HG03108 (cell line): ENCODE data around the gene RAB7B.
"Not testable (repeated sequence)": the region's sequence is repeated elsewhere in the genome, so short reads cannot be mapped to it uniquely, and the experiment has no call there.

Source experiments
- ATAC-seq: cut with Tn5 transposase; IDR thresholded peaks from one replicate; pipeline ENCODE4 v1.9.1; 2021; ENCODE audit warnings: moderate library complexity; ENCODE audit not compliant: unreplicated experiment

The RAB7B gene, protein sequence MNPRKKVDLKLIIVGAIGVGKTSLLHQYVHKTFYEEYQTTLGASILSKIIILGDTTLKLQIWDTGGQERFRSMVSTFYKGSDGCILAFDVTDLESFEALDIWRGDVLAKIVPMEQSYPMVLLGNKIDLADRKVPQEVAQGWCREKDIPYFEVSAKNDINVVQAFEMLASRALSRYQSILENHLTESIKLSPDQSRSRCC

DNA sequence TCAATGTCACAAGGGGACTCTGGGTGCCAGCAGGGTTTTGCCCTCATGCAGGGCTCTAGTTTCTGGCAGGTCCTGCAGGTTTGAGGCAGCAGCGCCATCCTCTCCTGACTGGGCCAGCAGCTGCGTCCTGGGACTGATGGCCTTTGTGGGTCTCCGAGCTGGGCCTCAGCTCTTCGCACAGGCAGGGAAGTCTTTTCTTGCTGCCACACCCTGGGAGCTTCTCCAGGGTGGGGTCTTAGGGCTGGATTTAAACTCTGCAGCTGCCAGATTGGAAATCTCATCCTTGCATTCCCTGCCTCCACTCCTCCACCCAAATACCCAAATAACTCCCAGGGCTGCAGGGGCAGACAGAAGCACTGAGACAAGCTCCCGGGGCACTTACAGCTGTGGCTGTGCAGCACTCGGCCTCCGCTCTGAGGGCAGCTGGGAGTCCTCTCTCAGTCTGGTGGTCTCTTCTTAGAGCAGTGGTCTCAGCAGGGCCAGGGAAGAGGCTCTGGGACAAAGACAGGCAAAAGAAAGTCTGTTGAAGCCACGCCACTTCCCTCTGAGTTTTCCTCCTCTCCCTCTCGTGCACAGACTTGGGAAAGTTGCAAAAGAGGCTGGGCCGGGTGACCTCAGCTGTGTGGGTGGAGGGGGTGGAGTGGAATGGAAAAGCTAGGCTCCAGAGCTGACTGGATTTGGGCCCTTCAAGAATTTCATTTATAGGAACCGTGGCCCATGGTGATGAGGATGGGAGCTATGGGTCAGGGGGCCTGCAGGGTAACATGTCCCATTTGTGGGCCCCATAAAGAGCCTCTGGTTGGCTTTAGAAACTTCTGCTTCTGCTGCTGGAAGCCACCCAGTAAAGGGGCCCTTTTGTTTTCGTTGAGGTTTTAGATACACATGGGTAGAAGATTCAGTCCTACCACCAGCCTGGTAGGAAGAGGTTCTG, at the start of gene RAB7B:
RAB7B (minus strand) TSS at position 525 of the 931 bp plus-strand sequence. CDS start 9,260 bp downstream, outside the sequence.
- no peak for ATAC-seq

DNA sequence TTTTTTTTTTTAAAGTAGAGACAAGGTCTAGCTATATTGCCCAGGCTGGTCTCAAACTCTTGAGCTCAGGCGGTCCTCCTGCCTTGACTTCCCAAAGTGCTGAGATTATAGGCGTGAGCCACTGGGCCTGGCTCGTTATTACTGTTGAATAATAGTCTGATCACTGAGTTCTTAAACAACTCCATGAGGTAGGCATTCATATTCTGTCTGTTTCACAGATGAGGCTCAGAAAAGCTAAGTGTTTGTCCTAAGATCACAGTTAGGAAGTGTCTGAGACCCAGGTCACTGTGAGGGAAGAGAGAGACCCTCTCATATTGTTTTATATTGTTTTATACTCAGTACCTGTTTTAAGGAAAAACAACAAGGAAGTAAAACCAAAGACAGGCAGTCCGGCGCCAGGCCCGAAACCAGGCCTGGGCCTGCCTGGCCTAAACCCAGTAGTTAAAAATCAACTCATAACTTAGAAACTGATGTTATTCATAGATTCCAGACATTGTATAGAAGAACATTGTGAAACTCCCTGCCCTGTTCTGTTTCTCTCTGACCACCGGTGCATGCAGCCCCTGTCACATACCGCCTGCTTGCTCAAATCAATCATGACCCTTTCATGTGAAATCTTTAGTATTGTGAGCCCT, 49.2 kb upstream of the RAB7B start:
- not testable (repeated sequence) for ATAC-seq

DNA sequence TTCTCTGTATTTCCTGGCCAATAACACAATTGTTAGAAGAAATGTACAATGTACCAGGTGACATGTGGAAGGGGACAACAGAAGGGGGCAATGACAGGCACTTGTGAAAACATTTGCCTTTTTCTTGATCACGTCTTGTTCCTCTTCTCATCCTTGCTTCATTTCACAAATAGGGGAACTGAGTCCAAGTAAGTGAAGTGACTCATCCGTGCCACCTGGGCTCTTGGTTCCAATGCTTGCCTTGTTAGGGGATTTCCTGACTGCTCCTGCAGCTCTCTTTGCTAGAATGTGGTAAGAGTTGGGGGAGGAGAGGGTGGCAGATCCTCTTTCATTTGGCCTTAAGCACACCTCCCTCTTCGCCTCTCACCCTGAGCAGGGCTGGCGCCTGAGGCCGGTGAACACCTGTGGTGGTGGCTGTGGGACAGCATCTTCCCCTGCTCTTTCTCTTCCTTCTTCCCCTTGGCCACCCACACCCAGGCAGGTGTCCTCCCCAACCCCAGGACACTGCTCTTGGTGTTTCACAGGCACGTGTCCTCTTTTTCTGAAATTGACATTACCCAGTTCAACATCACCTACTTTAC, 47.5 kb upstream of the RAB7B start:
- ATAC-seq, result peak; percentile 88

DNA sequence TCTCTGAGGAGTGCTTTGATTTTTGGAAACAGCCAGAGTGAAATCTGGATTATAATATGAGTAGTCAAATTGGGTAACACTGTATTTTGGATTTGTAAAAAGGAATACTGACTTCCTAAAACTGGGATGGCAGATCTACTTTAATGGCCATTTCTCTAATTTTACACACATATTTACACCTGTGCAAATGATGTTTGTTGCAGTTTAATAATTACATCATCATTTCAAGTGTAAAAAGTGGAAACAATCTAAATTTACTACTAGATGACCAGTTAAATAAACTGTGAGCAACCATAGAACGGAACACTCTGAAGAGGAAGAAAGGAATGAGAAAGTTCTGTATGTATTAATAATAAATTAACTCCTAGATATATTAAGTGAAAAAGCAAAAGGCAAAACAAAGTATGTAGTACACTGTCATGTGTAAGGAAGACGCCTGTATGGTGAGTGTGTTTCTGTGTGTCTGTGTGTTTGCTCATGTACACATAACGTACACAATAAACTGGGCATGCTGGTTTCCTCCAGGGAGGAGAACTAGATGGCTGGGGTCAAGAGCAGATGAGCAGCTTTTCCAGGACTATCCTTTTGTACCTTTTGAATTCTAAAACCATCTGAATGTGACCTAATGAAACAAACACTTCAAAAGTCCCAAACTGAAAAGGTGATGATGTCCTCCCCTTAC, 46.9 kb upstream of the RAB7B start:
- no peak for ATAC-seq

DNA sequence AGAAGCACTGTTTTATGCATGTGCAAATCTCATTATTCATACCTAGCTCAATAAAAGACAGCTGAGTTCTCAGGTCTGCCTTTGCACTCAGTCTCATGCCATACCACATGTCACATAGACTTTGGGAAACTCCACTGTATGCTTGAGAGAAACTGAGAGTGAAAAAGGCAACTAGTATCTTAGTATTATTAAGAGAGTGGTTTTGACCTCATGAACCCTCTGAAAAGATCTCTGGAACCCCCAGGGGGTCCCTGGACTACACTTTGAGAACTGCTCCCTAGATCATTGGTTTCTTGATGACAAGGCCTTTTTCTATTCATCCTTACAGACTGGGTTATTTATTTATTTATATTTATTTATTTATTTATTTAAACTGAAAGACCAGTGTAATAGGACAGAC, 46.1 kb upstream of the RAB7B start:
- ATAC-seq, result peak; percentile 46

DNA sequence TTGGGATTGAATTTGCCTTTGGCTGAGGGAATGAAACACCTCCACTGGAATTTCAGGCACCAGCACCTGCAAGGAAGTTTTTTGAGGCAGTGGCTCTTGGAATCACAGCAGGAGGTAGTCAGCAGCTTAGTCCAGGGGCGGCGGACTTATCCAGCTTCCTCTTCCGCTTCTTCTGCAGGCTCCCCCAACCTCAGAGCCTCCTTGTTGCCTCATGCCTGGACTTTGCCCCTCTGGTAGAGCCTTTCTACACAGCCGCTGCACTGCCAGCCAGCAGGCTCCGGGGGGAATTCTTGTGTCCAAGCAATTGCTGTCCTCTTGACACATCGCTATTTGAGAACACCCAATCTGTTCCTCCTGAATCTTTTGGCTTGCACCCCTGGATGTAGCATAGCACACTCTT, 45.4 kb upstream of the RAB7B start:
- no peak for ATAC-seq

DNA sequence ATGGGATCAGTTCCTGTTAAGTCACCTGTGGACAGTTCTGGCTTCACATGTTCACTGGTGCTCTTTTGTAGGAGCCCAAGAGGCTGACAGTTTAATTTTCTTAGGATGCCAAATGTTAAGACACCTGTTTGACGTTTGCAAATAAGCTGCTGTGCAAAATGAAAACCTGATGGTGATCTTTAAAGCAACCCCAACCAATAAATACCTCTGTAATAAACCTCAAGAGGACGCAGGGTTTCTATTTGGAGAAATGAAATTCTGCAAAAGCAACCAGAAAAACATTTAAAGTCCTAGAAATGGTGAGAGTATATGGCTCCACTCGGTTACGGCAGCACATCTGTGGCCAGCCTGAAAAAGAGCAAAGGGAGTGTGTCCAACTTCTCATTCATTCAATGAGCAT, 44.1 kb upstream of the RAB7B start:
- ATAC-seq, result no peak

DNA sequence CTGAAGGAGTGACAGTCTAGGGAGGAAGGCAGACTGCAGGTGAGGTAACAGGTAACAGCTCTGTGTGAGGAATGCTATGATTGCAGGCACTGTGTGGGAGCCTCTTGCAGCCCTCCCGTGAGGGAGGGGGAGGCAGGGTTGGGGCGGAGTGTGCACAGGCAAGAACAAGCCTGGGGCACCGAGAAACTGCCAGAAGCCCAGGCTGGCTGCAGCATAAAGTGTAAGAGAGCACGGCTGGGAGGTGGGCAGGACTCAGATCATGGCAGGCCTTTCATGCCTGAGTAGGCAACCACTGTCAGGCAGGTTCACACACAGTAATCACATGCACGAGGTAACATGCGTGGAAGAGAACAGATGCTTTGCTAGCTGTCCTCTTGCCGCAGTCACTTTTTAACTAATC, 38.4 kb upstream of the RAB7B start:
- no peak for ATAC-seq

DNA sequence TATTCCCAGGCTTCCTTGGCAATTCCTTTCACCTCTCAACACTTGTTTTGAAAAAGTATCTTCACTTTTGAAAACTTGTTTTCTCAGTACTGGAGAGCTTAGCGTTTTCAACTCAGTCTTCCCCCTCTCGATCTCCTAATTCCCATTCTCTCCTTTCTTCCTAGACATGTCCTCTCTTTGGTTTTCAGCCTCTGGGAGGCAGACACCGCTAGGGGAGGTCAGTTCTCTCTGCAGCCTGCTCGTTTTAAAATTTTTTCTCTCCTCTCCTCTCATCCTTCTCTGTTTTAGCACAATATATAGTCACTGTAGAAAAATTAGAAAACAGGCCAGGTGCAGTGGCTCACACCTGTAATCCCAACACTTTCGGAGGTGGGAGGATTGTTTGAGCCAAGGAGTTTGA, 37.1 kb upstream of the RAB7B start:
- ATAC-seq, result no peak

DNA sequence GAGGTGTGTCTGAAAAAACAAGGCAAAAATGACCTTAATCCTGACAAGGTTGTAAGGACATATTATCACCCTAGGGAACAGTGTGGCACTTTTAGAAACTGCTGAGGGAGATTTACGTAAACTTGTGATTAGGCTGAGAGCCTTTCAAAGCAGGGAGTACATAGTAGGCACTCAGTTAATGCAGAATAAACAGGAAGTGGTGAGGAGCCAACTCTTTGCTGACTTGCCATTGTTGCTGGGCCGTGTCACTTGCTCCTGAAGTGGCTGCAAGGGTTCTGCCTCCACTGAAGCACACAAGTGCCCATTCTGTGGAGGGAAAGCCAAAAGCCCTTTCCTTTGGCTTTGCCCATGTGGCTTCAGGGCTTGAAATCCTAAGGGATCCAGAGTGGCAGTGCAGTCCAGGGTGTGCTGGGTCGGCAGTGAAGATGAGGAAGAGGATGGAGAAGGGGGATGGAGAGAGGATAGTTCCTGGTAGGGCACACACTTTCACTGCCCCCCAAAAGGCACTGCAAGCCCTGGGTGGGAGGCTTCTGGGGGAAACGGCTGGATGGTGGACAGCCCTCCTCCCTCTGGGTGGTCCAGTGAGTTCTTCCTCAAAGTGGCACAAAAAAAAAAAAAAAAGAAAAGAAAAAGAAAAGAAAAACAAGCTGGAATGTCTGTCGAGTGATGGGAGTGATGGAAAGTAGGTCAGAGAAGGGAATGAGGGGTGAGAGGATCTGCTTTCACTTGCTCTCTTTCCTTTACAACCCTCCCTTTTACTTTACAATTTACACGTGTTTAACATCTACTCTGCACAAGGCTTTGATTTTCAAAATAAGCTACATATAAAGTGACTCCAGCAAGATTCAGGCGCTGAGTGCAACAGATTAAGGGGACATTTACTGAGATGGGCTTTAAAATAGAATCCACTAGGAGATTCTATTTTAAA, 36.1 kb upstream of the RAB7B start:
- ATAC-seq, result no peak

DNA sequence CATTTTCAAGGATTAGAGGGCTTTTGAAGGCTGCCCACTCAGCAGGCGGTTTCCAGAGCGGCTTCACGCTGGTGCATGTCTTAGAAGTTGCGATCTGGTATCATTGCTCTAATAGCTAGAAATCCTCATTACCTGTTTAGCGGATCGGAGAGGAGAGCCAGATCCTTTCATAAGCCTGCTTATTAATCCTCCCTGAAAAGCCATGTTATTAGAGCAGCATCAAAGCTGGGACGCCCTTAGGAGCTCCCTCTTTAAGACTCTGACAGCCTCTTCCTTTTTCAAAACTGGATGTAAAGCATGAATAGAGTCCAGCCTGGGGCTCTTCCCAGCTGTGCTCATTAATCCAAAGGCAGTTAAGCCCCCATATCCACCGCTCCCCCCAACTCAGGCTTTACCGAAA, 34.4 kb upstream of the RAB7B start:
- no peak for ATAC-seq

DNA sequence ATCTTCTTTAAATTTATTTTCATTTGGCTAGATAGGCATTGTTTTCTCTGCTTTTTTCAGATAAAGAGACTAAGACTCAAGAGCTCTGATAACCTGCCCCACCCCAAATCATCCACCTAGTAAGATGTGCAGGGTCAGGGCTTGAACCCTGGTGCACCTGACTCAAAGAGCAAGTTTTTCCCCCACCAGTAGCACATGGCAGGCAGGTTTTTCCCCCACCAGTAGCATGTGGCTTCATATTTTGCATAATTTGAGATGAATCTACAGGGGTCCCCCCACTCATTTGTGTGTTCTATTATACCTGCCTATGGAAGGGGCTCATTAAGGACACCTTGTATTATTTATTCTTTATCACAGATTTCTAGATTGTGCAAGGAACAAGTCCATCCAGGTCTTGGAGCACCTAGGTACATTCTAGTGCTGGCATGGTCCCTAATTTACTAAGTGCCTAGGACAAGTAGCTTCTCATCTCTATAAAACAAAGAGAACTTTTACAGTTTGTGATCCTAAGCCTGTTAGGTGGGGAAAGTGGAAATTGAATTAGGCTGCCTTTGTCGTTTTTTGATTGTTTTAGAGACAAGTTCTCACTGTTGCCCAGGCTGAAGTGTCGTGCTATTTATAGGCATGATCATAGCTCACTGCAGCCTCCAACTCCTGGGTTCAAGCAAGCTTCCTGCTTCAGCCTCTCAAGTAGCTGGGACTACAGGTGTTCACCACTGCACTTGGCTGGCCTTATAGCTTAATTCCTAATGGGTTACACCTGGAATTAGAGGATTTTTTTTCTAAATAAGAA, 33.7 kb upstream of the RAB7B start:
- no peak for ATAC-seq

DNA sequence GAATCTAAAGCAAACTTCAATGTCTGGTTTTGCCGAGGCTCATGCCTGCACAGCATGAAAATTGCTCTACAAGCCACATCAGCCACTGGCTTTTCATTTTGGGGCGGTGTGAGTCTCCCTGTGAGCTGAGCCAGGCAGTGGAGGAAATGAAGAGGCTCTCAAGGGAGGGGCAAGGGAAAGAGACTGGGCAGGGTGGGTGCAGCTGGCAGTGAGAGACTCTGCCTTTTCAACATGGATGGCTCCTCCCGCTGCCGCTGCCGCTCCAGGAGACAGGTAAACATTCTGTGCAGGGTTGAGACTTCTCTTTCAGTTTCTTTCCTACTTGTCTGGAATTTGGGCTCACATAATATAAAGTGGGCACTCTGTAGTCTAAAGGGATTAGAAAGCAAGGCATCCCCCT, 31.8 kb upstream of the RAB7B start:
- no peak for ATAC-seq

DNA sequence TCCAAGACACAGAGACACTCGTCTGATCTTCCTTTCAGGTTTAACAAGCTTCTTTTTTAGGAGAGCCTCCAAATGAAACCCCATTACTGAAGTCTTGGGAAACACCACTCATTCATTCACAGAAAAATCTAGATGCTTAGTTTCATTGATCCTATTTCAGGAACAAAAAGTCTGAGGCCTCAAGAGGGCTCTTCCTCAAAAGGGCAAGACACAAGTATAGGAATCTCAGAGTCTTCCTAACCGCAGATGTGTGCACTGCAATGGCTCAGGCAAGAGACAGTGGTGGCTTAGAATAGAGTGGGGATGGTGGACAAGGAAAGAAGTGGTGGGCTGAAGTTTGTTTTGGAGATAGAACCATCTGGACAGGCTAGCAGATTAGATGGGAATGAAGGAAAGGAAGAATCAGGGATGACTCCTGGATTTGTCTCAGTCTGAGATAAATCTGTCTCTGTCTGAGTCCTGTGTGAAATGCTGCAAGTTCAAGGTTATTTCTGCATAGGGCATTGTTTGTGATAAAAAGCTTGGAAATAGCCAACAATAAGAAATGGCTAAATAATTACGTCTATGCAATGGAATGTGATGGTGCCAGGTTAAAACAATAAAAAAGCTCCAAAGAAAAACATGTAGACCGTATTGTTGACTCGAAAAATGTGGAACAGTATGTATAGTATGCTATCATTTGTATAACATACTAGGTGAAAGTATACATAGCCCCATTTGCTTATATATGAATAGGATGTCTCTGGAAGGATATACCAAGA, 29.4 kb upstream of the RAB7B start:
- ATAC-seq, result no peak

DNA sequence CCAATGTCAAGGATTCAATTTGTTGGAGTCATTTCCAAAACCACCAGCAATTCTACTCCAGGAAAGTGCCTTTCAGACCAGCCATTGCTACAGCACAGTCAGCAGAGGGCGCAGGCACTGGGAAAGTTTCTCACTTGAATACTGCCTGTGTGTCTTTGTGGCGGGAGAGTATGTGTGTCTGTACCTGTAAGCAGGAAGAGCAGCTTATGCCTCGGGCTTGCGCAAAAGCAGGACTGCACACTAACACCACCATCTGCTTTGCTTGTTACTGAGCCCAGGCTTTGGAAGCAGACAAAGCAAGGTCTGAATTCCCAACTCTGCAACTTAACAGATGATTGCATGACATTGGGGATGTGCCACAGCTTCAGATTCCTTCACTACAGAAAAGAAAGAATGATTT, 27.5 kb upstream of the RAB7B start:
- ATAC-seq, result no peak

DNA sequence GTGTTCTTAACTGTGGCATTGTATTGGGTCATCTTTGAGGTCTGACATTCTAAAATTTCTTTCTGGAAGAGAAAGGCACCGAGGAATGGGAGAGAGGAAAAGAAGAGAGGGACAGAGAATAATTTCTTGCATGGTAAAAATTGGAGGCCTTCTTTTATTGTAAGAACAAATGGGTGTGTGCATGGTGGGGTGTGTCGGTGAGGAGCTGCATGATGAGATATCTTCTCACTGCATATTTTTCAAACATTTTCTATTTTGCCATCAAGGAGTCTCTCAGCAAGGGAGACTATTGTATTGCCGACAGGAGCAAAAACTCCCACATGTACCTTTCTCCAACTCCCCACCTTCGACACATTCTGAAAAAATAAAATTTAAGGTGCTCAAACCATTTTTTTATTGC, 27.0 kb upstream of the RAB7B start:
- ATAC-seq, result no peak

DNA sequence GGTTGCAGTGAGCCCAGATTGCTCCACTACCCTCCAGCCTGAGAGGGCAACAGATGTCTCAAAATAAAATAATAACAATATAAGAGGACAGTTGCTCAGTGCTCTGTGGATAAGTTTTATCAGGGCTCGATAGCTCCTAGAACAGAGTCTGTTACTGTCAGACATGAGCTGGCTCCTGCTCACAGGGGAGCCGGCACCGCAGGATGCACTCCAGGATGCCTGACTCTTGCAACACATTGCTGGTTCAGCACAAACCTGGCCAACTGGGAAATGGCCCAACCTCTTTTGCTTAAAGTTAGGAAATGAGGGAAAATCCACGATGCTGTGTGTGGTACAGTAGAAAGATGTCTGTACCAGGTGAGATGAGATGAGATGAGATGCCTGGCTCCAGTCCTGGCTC, 26.3 kb upstream of the RAB7B start:
- ATAC-seq, result no peak

DNA sequence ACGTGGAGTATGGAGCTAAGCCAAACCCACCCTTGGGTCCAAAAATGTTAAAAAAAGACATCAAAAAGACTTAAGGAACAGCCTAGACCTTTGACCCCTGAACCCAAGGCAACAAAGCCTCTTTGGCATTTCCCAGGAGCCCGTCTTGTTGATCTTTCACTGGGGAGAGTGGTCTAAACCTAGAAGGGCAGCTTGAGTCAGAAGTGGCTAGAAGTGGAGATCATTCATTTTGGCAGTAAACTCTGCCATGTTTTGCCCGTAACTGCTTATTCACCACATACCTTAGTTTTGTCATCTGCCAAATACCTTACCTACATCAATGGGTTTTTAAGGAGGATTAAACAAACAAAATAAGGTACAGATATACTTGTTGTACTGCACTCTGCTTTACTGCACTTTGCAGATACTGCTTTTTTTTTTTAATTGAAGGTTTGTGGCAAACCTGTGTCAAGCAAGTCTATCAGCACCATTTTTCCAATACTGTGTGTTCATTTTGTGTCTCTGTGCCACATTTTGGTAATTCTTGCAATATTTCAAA, 22.2 kb upstream of the RAB7B start:
- ATAC-seq, result no peak
